Measurements from ENCODE around the gene EN1.

EN1 gene

DNA sequence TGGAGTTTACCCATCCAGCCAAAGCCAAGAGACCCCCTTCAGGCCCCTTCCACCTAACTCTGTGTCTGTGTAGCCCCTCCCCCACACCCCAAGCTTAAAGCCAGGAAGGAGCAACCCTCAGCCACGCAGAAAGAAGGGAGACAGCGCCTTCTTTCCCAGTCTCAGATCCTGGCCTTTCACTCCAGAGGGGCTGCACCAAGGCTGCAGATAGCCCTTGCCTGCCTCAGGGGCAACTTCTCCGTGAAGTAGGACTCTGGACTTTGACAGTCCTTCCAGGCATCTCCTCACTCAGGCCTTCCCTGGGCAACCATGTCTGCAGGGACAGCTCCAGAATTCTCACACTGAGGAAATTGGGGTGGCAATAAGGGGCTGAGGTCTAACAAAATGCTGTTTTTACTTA, 26.9 kb upstream of the EN1 start:
- FAIRE-seq (no peak), DNase-seq (ENCODE audit: insufficient read length, low spot score) (no peak)
- no peak for TF ChIP-seq PAX5 (IDR thresholded peaks at IDR 0.05; ENCODE audit: insufficient read depth, low read length, severe bottlenecking)
- no peak for TF ChIP-seq POLR2AphosphoS5 (IDR thresholded peaks at IDR 0.05; ENCODE audit: low read depth, low read length)
- TF ChIP-seq SPI1 (IDR thresholded peaks at IDR 0.05; ENCODE audit: low read depth, low read length): no peak
- TF ChIP-seq TAF1 (IDR thresholded peaks at IDR 0.05; ENCODE audit: low read depth, low read length): no peak
- TF ChIP-seq POLR2A (IDR thresholded peaks at IDR 0.05; ENCODE audit: low read depth, low read length): no peak

DNA sequence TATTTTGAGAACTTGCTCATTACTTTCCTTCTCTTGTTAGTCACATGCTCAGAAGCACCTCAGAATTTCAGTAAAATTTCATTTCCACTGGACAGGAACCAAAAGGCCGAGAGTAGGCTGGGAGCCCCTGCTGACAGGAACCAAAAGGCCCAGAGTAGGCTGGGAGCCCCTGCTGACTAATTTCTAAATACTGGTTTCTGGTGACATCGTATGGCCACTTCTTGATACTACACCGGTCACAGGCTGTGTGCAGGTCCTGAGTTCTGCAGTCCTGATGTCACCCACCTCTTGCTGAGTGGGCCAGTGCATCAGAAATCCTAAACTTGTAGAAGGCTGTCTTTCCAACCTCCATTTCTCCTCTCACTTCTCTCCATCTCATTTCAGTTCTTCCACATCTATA, 17.7 kb upstream of the EN1 start:
- no peak for TF ChIP-seq SPI1 (IDR thresholded peaks at IDR 0.05; ENCODE audit: low read depth, low read length)
- no peak for TF ChIP-seq TAF1 (IDR thresholded peaks at IDR 0.05; ENCODE audit: low read depth, low read length)
- TF ChIP-seq POLR2AphosphoS5 (IDR thresholded peaks at IDR 0.05; ENCODE audit: low read depth, low read length): no peak
- no peak for TF ChIP-seq POU2F2 (IDR thresholded peaks at IDR 0.05; ENCODE audit: low read depth, low read length)
- no peak for TF ChIP-seq PAX5 (IDR thresholded peaks at IDR 0.05; ENCODE audit: insufficient read depth, low read length, severe bottlenecking)
- no peak for TF ChIP-seq POLR2A (IDR thresholded peaks at IDR 0.05; ENCODE audit: low read depth, low read length)
- DNase-seq (ENCODE audit: insufficient read length, low spot score) (no peak), FAIRE-seq (peak; percentile 72)

DNA sequence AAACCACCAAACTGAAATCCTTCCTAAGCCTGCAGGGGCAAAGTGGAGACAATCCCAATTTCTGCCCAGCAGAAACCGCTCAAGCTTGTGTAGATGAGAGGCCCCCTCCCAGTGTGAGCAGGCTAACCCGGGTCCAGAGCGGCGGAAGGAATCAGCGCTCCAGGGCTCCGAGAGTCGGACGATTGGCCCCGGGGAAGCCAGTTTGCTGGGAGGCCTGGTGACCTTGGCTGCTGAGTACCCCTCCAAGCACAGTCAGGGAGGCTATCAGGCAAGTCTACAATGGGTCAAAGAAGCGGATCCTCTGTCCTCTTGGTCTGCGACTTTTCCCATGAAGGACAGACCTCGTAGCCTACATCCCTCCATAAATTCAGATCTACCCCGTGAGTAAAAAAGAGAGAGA, 16.8 kb upstream of the EN1 start:
- DNase-seq (ENCODE audit: insufficient read length, low spot score): no peak
- TF ChIP-seq TAF1 (IDR thresholded peaks at IDR 0.05; ENCODE audit: low read depth, low read length) (no peak), POLR2AphosphoS5 (IDR thresholded peaks at IDR 0.05; ENCODE audit: low read depth, low read length) (no peak), PAX5 (IDR thresholded peaks at IDR 0.05; ENCODE audit: insufficient read depth, low read length, severe bottlenecking) (no peak), POLR2A (IDR thresholded peaks at IDR 0.05; ENCODE audit: low read depth, low read length) (no peak), POU2F2 (IDR thresholded peaks at IDR 0.05; ENCODE audit: low read depth, low read length) (no peak), SPI1 (IDR thresholded peaks at IDR 0.05; ENCODE audit: low read depth, low read length) (no peak)
- no peak for FAIRE-seq

DNA sequence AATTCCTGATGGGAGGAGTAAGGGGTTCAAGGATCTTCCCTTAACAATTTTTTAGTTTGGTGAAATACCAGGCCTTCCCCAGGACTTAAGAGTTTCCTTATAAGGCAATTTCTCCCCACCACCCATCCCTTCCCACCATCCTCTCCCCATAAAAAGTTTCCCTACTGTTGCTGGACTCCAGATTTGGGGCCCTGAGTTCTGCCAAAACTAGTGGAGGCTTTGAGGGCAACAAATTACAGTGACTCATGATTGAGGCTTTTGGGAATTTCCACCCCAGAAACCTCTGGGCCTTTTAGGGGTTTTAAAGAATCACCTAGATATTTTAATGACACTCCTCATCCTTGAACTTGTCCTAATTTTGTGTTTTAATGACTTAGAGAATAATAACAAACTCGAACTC, 14.3 kb upstream of the EN1 start:
- TF ChIP-seq PAX5 (IDR thresholded peaks at IDR 0.05; ENCODE audit: insufficient read depth, low read length, severe bottlenecking) (no peak), POLR2A (IDR thresholded peaks at IDR 0.05; ENCODE audit: low read depth, low read length) (no peak), POLR2AphosphoS5 (IDR thresholded peaks at IDR 0.05; ENCODE audit: low read depth, low read length) (no peak), POU2F2 (IDR thresholded peaks at IDR 0.05; ENCODE audit: low read depth, low read length) (no peak), SPI1 (IDR thresholded peaks at IDR 0.05; ENCODE audit: low read depth, low read length) (no peak), TAF1 (IDR thresholded peaks at IDR 0.05; ENCODE audit: low read depth, low read length) (no peak)
- DNase-seq (ENCODE audit: insufficient read length, low spot score) (no peak), FAIRE-seq (no peak)

DNA sequence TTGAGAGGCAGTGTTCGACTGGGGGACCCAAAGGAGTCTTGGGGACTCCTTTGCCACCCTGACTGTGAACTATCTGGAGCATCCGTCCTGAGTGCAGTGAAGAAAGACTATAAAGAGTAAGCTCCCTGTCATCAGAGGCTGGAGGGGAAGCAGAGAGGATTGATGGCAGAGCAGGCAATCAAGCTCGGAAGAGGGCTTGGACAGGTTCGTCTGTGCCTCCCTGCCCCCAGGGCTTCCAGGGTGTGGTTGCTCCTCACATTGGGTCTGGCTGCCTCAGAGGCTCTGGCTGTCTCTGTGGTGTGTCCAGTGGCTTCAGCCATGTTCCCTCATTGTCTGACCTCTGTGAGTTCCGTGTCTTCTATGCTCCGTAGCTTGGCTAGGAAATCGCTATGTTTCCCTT, 13.8 kb upstream of the EN1 start:
- FAIRE-seq: no peak
- DNase-seq (ENCODE audit: insufficient read length, low spot score): no peak
- TF ChIP-seq TAF1 (IDR thresholded peaks at IDR 0.05; ENCODE audit: low read depth, low read length) (no peak), POU2F2 (IDR thresholded peaks at IDR 0.05; ENCODE audit: low read depth, low read length) (no peak), POLR2A (IDR thresholded peaks at IDR 0.05; ENCODE audit: low read depth, low read length) (no peak), SPI1 (IDR thresholded peaks at IDR 0.05; ENCODE audit: low read depth, low read length) (no peak), POLR2AphosphoS5 (IDR thresholded peaks at IDR 0.05; ENCODE audit: low read depth, low read length) (no peak), PAX5 (IDR thresholded peaks at IDR 0.05; ENCODE audit: insufficient read depth, low read length, severe bottlenecking) (no peak)

DNA sequence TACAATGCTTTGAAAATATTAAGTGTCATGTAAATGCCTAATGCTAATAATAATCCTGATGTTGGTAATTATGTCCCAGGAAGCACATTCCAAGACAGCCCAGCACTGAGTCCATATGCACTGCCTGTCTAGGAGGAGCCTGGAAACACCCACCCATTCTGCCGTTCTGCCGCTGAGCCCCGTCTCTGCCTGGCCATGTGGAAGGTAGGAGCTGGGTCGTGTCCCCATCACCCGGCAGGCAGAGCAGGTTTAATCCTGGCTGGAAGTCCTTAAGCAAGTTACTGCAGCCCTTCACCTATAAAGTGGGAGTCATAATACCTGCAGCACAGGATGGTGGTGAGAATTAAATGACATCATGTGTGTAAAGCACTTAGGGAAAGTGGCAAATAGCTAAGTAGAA, 13.1 kb upstream of the EN1 start:
- FAIRE-seq: no peak
- no peak for DNase-seq (ENCODE audit: insufficient read length, low spot score)
- TF ChIP-seq POU2F2 (IDR thresholded peaks at IDR 0.05; ENCODE audit: low read depth, low read length) (no peak), POLR2A (IDR thresholded peaks at IDR 0.05; ENCODE audit: low read depth, low read length) (no peak), SPI1 (IDR thresholded peaks at IDR 0.05; ENCODE audit: low read depth, low read length) (no peak), POLR2AphosphoS5 (IDR thresholded peaks at IDR 0.05; ENCODE audit: low read depth, low read length) (no peak), PAX5 (IDR thresholded peaks at IDR 0.05; ENCODE audit: insufficient read depth, low read length, severe bottlenecking) (no peak), TAF1 (IDR thresholded peaks at IDR 0.05; ENCODE audit: low read depth, low read length) (no peak)

DNA sequence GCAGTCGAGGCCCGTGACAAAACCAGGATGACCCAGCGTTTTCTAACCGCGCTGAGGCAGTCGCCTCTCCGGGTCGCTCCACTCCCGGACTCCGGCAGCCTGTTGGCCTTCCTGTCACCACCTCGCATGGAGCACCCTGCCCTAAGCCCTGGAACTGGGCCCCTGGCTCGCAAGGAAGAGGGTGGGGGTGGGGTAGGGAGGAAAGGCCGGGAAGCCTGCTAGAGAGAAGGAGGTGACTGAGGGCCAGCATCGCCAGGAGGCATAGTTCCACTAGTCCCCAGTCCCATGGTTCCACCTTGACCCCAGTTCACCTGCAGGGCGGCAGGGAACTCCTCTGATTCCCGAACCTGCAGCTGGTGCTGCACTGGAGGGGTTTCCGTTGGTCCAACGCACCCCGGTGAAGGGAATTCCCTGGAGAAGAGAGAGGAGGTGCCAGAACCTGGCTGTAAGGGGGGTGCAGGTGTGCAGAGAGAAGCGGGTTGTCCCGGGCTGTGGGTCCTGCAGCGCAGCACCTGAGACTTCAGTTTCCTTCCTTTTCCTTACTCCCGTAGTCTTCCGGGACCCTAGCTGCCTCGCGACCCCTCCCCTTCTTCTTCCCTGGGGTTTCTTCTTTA, 11.8 kb upstream of the EN1 start:
- FAIRE-seq: no peak
- no peak for DNase-seq (ENCODE audit: insufficient read length, low spot score)
- TF ChIP-seq POLR2AphosphoS5 (IDR thresholded peaks at IDR 0.05; ENCODE audit: low read depth, low read length) (no peak), SPI1 (IDR thresholded peaks at IDR 0.05; ENCODE audit: low read depth, low read length) (no peak), POU2F2 (IDR thresholded peaks at IDR 0.05; ENCODE audit: low read depth, low read length) (no peak), PAX5 (IDR thresholded peaks at IDR 0.05; ENCODE audit: insufficient read depth, low read length, severe bottlenecking) (no peak), POLR2A (IDR thresholded peaks at IDR 0.05; ENCODE audit: low read depth, low read length) (no peak), TAF1 (IDR thresholded peaks at IDR 0.05; ENCODE audit: low read depth, low read length) (no peak)

DNA sequence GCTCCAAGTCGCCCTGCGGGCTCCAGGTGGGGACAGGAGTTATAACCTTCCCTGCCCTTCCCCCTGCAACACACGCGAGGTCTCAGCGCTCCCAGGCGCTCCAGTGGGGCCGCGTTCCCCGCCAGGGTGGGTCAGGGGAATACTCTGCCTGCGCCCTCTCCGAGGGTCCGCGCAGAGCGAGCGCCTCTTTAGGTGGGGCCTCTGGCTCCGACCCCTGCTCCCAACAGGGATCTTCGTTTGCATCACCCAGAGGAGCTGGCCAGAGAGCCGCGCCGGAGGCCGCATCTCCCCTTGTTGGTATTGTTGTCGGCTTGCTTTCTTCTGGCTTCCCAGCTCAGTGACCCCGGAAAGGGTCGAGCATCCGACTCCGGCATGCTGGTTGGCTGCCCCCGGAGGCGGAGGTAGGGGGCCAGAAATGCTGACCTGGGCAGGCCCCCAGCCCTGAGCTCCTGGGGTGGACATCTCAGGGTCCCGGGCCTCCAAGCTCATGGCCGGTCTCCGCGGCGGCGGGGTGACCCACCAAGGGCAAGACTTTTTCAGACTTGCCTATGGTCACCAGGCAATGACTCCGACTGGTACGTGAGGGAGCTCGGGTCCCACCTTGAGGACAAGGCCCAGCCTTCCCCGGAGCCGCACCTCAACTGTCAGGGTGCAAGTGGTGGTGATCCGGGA, 11.2 kb upstream of the EN1 start:
- no peak for FAIRE-seq

DNA sequence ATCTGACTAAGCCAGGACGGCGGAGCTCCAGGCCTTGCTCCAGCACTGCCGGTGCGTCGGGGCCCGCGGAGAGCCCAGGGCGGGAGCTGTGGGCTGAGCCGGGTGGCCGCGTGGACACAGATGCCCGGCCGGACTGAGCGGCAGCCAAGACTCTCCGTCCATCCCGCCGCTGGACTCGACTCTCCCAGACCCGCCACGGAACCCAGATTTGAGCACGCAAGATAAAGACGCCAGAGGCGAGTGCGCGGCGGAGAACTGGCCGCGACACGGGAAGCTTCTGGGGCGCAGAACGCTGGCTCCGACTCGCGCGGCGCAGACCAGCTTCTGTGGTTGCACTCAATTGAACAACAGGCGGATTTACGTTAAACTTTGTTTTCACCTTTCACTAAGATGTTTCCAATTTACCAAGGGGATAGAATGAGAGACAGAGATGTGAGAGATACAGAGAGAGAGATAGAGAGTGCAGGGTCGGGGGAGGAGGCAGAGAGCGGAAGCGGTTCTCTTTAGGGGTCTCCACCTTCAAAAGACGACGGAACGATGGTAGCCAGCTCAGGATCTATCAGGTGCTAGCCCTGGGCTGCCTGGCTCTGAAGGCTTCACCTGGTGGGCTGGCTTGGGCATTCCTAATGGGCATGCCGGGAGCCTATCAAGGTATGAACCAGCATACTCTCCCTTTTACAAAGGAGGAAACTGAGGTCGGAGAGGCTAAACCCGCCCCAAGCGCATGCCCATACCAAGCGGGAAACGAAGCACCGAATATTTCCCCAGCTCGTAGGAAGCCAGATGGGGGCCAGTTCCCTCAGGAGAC, 10.4 kb upstream of the EN1 start:
- no peak for TF ChIP-seq POLR2A (IDR thresholded peaks at IDR 0.05; ENCODE audit: low read depth, low read length)
- no peak for TF ChIP-seq PAX5 (IDR thresholded peaks at IDR 0.05; ENCODE audit: insufficient read depth, low read length, severe bottlenecking)
- TF ChIP-seq SPI1 (IDR thresholded peaks at IDR 0.05; ENCODE audit: low read depth, low read length): no peak
- TF ChIP-seq POU2F2 (IDR thresholded peaks at IDR 0.05; ENCODE audit: low read depth, low read length): no peak
- no peak for TF ChIP-seq TAF1 (IDR thresholded peaks at IDR 0.05; ENCODE audit: low read depth, low read length)
- no peak for TF ChIP-seq POLR2AphosphoS5 (IDR thresholded peaks at IDR 0.05; ENCODE audit: low read depth, low read length)
- no peak for FAIRE-seq

More for the DNA sequence above, 11.2 kb upstream of the EN1 start:
- no peak for DNase-seq (ENCODE audit: insufficient read length, low spot score)
- TF ChIP-seq POLR2A (IDR thresholded peaks at IDR 0.05; ENCODE audit: low read depth, low read length): no peak

More for the DNA sequence above, 10.4 kb upstream of the EN1 start:
- no peak for DNase-seq (ENCODE audit: insufficient read length, low spot score)
